HG03565 (cell line): ENCODE results near the gene JAK2.

ENCODE experiments used
- ATAC-seq: cut with Tn5 transposase; IDR thresholded peaks from one replicate; pipeline ENCODE4 v1.9.1; 2021; ENCODE audit warnings: mild to moderate bottlenecking, moderate library complexity; ENCODE audit not compliant: unreplicated experiment

JAK2 gene

DNA sequence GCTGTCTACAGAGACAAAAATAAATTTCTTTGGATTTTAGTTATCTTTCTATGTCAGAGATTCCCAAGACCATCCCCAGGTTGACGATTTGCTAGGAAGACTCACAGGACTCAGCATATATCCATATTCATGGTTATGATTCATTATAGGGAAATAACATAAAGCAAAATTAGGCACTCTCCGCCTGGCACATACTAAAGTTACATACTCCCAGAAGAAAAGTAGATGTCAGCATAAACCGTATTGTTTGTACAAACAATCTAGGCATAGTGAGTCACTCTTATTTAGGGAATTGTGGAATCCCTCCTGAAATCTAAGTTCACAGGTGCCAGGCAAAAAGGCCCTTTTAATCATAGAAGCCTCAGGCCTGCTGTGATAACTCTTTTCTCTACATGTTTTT is 137.4 kb downstream of the JAK2 start:
- no peak for ATAC-seq

DNA sequence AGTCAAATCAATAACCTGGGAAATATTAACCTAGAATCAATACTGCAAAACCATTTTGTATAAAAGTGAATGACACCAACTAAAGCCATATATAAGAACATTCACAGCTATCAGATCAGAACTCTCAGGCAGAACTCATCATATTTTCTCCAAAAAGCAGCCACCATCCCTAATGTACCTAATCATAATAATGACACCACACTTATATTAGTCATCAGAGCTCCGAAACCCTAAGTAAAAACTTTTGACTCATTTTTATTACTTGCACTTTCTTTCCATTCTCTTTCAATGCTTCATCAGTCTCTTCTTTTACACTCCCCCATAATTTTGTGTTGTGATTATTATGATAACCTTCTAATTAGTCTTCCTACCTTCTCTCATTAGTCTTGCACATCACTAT is 155.1 kb downstream of the JAK2 start:
- no peak for ATAC-seq

DNA sequence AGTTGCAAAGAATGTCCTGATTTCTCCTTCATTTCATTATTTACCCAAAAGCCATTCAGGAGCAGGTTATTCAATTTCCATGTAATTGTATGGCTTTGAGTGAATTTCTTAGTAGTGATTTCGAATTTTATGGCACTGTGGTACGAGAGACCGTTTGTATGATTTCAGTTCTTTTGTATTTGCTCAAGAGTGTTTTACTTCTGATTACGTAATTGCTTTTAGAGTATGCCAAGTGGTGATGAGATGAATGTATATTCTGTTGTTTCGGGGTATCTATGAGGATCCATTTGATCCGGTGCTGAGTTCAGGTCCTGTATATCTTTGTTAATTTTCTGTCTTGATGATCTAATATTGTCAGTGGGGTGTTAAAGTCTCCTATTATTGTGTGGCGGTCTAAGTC is 159.1 kb downstream of the JAK2 start:
- ATAC-seq, result no peak

DNA sequence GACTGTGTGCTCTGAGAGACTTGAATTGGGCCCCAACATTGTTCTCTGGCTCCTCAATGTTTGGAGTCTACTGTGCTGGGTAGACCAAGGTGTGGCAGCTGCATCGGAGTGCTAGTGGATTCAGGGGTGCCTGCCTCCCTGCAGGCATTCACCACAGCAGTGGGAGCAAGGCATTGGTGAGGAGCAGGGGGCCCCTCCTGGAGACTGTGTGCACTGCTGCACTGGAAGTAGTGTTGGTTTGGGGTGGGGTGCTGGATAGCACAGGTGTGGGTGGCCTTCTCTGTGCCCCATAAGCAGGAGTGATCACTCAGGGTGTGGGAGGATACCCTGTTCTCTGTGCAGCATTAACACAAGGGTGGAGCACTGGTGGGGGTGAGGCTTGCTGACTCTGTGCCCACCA is 161.2 kb downstream of the JAK2 start:
- ATAC-seq, result no peak
